Endodermal cell (in vitro differentiated cells): ENCODE results near the gene PPP2R3C. TPM values are rescaled to one million over a fixed set of nuclear protein-coding genes. Genes with fewer than 3 reads are reported as not detected.
A peak's percentile ranks its signal among the peaks of the same experiment; 100 is the strongest.
"Not testable (repeated sequence)": the region's sequence is repeated elsewhere in the genome, so short reads cannot be mapped to it uniquely, and the experiment has no call there.

Experiments
- DNase-seq: peaks from one replicate; pipeline ENCODE4 v3.0.0-alpha.2; 2017
- H3K27ac ChIP-seq: 2 replicates; pipeline ENCODE4 v1.5.1; 2013; ENCODE audit warnings: mild to moderate bottlenecking, low read depth, low read length, moderate library complexity
- H3K27me3 ChIP-seq: 2 replicates; pipeline ENCODE4 v1.6.1; 2013; ENCODE audit warnings: mild to moderate bottlenecking, low read length, moderate library complexity; ENCODE audit not compliant: insufficient read depth, control insufficient read depth, poor library complexity, severe bottlenecking
- H3K36me3 ChIP-seq: 2 replicates; pipeline ENCODE4 v1.7.0; 2013; ENCODE audit warnings: mild to moderate bottlenecking, low read length, moderate library complexity; ENCODE audit not compliant: control insufficient read depth, insufficient read depth
- H3K4me1 ChIP-seq: one replicate; pipeline ENCODE4 v1.7.0; 2013; ENCODE audit warnings: low read length; ENCODE audit not compliant: control insufficient read depth, insufficient read depth
- H3K4me3 ChIP-seq: 2 replicates; pipeline ENCODE4 v1.5.1; 2013; ENCODE audit warnings: mild to moderate bottlenecking, low read length, moderate library complexity
- H3K9ac ChIP-seq: 2 replicates; pipeline ENCODE4 v1.6.1; 2013; ENCODE audit warnings: mild to moderate bottlenecking, low read length, moderate library complexity; ENCODE audit not compliant: poor library complexity, severe bottlenecking; ENCODE audit errors: extremely low read depth
- H3K9me3 ChIP-seq: 2 replicates; pipeline ENCODE4 v1.6.1; 2013; ENCODE audit warnings: mild to moderate bottlenecking, low read length, moderate library complexity; ENCODE audit not compliant: control insufficient read depth
- H3K27ac Mint-ChIP-seq: 2 replicates; pipeline ENCODE4 v1.8.0; 2020; ENCODE audit warnings: mixed read lengths
- H3K27me3 Mint-ChIP-seq: 2 replicates; pipeline ENCODE4 v1.8.0; 2021; ENCODE audit warnings: mild to moderate bottlenecking, mixed read lengths; ENCODE audit not compliant: insufficient read depth
- H3K36me3 Mint-ChIP-seq: 2 replicates; pipeline ENCODE4 v1.8.0; 2020; ENCODE audit warnings: low read depth, mixed read lengths
- H3K4me1 Mint-ChIP-seq: 2 replicates; pipeline ENCODE4 v1.8.0; 2020; ENCODE audit warnings: mixed read lengths
- H3K4me3 Mint-ChIP-seq: 2 replicates; pipeline ENCODE4 v1.8.0; 2020; ENCODE audit warnings: mild to moderate bottlenecking, moderate library complexity, mixed read lengths
- H3K9me3 Mint-ChIP-seq: 2 replicates; pipeline ENCODE4 v1.8.0; 2020; ENCODE audit warnings: mild to moderate bottlenecking, mixed read lengths
- WGBS, 2 experiments: methylation state at CpG; one replicate each; pipeline versions ENCODE4 v1.1.5 to v1.1.7; 2013; ENCODE audit warnings: missing lambda C conversion rate in 2 of 2, mixed read lengths in 1 of 2; ENCODE audit not compliant: insufficient coverage in 1 of 2, insufficient read length in 1 of 2; 5-methylcytosine and 5-hydroxymethylcytosine counted together
- total RNA-seq, 2 donors: library from RNA; stranded (reverse); fragmentation: NEBNext Ultra II Directional in 1 of 2; extraction: Animal tissue kit (Norgen Biotek cat#: 25700) in 1 of 2; gene quantifications; 2 replicates in 1 of 2; 3 replicates in 1 of 2; pipeline ENCODE4 v1.2.1, GENCODE V29; 2021
- TF ChIP-seq, protein P1 (sequence below): fragments of 200-600 bp; sonication (generic); conservative IDR thresholded peaks from 2 replicates; pipeline ENCODE4 v1.5.0; 2021; ENCODE audit warnings: antibody characterized with exemption, mild to moderate bottlenecking

Gene PPP2R3C
- total RNA-seq, 2 donors from 2014 or later, result 18.6 to 36.8 TPM

DNA sequence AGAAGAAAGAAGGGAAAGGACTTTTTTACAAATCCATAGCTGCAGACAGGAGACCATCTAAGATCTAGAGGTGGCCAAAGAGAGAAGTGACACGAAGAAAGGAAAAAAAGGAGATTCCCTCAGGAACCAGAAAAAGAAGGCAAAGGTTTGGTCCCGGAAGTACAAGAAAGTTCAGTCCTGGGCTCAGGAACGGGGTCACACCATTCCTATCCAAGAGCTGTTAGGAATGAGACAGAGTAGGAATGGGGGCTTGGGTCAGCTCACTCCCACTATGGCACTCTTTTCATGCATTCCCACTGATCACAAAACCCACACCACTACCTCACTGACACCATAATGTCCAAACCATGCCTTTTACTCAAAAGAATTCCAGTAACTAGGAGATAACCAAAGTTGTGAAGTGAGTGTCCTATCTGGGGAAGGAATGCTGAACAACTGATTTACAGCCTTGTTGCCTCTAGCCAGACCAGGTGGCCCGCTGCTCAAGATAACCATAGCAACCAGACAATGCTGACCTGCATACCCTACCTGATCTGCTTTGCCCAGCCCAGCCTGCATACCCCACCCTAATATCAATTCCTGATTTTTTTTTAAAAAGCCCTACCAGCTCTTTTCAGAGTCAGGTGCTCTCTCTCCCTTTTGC is 8.4 kb downstream of the PPP2R3C start:
- Histone ChIP-seq H3K9ac (peak overlapping the region; percentile 63), H3K27me3 (no peaks in the 10 kb centered on the region), H3K9me3 (peaks cover 14% of the 10 kb centered on the region), H3K27ac (no peak overlapping the region), H3K4me3 (peak overlapping the region; percentile 53), H3K4me1 (no peaks in the 10 kb centered on the region), H3K36me3 (peaks cover 43% of the 10 kb centered on the region)
- peaks cover 69% of the 10 kb centered on the region for H3K36me3 Mint-ChIP-seq
- H3K27ac Mint-ChIP-seq, result peak overlapping the region; percentile 73
- DNase-seq, result peak; percentile 63
- H3K4me3 Mint-ChIP-seq, result no peak overlapping the region
- peaks cover 19% of the 10 kb centered on the region for H3K4me1 Mint-ChIP-seq
- whole genome bisulfite sequencing, 2 experiments, result 86 to 97% methylated on average over 3 to 4 of the region's 4 CpGs
- TF ChIP-seq, protein P1, sequence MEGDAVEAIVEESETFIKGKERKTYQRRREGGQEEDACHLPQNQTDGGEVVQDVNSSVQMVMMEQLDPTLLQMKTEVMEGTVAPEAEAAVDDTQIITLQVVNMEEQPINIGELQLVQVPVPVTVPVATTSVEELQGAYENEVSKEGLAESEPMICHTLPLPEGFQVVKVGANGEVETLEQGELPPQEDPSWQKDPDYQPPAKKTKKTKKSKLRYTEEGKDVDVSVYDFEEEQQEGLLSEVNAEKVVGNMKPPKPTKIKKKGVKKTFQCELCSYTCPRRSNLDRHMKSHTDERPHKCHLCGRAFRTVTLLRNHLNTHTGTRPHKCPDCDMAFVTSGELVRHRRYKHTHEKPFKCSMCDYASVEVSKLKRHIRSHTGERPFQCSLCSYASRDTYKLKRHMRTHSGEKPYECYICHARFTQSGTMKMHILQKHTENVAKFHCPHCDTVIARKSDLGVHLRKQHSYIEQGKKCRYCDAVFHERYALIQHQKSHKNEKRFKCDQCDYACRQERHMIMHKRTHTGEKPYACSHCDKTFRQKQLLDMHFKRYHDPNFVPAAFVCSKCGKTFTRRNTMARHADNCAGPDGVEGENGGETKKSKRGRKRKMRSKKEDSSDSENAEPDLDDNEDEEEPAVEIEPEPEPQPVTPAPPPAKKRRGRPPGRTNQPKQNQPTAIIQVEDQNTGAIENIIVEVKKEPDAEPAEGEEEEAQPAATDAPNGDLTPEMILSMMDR, result no peak
- no peaks in the 10 kb centered on the region for H3K27me3 Mint-ChIP-seq
- peaks cover 19% of the 10 kb centered on the region for H3K9me3 Mint-ChIP-seq

DNA sequence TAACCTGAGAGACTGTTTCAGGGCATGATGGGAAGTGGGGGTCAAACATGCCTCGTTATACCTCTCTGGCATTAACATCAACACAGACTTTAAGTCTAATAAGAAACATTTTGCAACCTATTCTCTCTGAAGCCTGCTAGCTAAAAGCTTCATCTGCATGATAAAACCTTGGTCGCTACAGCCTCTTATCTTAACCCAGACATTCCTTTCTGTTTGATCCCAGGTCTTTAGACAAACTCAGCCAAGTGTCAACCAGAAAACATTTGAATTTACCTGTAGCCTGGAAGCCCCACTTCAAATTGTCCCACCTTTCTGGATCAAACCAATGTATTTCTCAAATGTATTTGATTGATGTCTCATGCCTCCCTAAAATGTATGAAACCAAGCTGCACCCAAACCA is 9.1 kb downstream of the PPP2R3C start:
- TF ChIP-seq, protein P1, result no peak
- peaks cover 14% of the 10 kb centered on the region for H3K9me3 ChIP-seq
- Mint-ChIP-seq H3K4me3 (no peak overlapping the region), H3K36me3 (peaks cover 72% of the 10 kb centered on the region), H3K27me3 (no peaks in the 10 kb centered on the region), H3K4me1 (peaks cover 19% of the 10 kb centered on the region), H3K9me3 (peaks cover 19% of the 10 kb centered on the region), H3K27ac (peak overlapping the region; percentile 73)
- WGBS, 2 experiments, result 50 to 63% methylated on average over 1 to 2 of the region's 2 CpGs
- H3K27ac ChIP-seq, result no peak overlapping the region
- peak overlapping the region; percentile 63 for H3K9ac ChIP-seq
- H3K36me3 ChIP-seq, result peaks cover 49% of the 10 kb centered on the region
- no peaks in the 10 kb centered on the region for H3K27me3 ChIP-seq
- peak overlapping the region; percentile 53 for H3K4me3 ChIP-seq
- peak; percentile 45 for DNase-seq
- no peaks in the 10 kb centered on the region for H3K4me1 ChIP-seq

DNA sequence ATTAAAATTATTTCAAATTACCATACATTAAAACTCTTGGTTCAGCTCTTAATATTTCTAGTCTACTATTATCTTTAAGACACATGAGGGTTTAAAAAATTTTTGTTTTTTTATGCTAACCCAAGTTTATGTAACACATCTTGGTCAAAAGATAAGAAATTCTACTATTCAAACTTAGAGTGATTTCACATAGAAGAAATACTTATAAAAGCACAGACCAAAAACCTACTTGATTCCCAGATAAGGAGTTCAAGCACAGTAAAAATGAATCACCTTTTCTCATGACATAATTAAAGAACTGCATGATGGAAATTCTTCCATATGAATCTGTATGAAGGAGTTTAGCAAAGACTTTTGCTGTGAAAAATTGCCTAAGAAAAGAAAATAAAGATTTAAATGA is 13.9 kb downstream of the PPP2R3C start:
- H3K9me3 ChIP-seq, result peaks cover 14% of the 10 kb centered on the region
- no peaks in the 10 kb centered on the region for H3K27me3 Mint-ChIP-seq
- H3K27ac ChIP-seq, result no peak overlapping the region
- H3K4me1 Mint-ChIP-seq, result peaks cover 6% of the 10 kb centered on the region
- TF ChIP-seq, protein P1, result no peak
- H3K27ac Mint-ChIP-seq, result no peak overlapping the region
- no peaks in the 10 kb centered on the region for H3K4me1 ChIP-seq
- H3K27me3 ChIP-seq, result no peaks in the 10 kb centered on the region
- DNase-seq, result no peak
- no peak overlapping the region for H3K9ac ChIP-seq
- H3K36me3 ChIP-seq, result peaks cover 46% of the 10 kb centered on the region
- H3K9me3 Mint-ChIP-seq, result peaks cover 19% of the 10 kb centered on the region
- H3K4me3 ChIP-seq, result no peak overlapping the region
- no peak overlapping the region for H3K4me3 Mint-ChIP-seq
- H3K36me3 Mint-ChIP-seq, result peaks cover 58% of the 10 kb centered on the region

DNA sequence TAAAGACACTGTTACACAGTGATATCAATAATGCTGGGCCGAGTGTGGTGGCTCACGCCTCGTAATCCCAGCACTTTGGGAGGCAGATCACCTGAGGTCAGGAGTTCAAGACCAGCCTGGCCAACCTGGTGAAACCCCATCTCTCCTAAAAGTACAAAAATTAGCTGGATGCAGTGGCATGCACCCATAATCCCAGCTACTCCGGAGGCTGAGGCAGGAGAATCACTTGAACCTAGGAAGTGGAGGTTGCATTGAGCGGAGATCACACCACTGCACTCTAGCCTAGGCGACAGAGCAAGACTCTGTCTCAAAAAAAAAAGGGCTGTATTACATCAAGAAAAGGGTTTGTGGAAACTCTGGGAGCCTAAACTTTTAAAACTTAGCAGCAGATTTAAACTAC is 27.1 kb downstream of the PPP2R3C start:
- H3K27me3 ChIP-seq, H3K27ac ChIP-seq, H3K27ac Mint-ChIP-seq, H3K4me3 ChIP-seq, H3K4me3 Mint-ChIP-seq, DNase-seq, H3K27me3 Mint-ChIP-seq, H3K4me1 ChIP-seq, H3K9ac ChIP-seq, H3K4me1 Mint-ChIP-seq: not testable (repeated sequence)
- 93 to 98% methylated on average over 6 of the region's 6 CpGs for WGBS, 2 experiments
- peaks cover 21% of the 10 kb centered on the region for H3K9me3 Mint-ChIP-seq
- H3K9me3 ChIP-seq, result peaks cover 22% of the 10 kb centered on the region
- peaks cover 79% of the 10 kb centered on the region for H3K36me3 Mint-ChIP-seq
- peaks cover 69% of the 10 kb centered on the region for H3K36me3 ChIP-seq
